Measurements from ENCODE around the gene EPHB1.

Gene EPHB1

DNA sequence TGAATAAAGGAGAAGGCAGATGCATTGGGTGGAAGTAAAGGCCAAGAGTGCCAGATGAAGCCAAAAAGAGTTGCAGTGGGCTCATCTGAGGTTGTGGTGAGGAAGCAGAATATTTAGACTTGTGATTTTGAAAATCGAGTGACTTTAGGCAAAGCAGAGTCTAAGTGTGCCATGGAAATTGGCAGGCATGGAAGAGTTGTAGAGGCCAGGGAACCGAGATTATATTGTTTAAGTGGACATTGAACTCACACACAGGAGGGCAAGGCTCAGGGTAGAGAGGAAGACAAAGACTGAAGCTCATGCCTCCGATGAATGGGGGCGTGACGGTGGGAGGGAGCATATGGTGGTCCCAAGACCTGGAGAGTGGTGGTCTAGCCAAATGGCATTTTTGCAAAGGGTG is 347.5 kb downstream of the EPHB1 start:
- DNase-seq, result no peak

DNA sequence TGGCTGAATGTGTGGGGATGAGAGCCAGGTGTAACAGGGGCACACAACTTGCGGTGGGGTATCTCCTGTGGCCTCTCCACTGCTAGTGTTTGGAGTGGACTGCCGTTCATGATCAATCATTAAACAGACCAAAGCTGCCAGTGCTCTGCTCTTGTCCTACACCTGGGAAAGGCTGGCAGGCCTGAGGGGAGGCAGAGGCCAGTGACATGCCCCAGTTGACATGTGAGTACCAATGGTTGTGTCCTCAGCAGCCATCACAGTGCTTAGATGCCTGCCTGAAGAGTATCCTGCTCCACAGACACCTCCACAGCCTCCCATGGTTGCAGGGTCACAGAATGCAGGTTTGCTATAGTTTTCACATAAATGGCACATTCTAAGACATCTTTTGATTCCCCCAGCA is 348.4 kb downstream of the EPHB1 start:
- DNase-seq, result no peak

- no peak for DNase-seq
Measured at GRCh38 chr3:135145581-135145980, 350.5 kb downstream of the EPHB1 start.

DNA sequence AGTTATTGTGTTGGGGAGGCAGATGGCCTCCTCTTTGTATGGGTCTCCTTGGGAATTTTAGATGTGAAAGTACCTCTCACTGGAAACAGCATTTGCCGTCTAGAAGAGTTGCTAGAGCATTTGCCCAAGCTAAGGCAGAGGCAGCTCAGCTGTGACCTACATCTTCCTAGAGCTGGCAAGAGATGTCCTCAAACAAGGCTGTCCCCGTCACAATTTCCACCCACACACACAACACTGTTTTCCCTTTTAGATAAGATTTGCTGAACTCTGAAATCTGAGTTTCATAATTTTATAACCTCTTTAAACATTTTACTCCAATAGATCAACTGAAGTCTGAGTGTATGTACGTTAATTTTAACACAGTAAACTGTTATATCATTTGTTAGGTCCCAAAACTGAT is 352.6 kb downstream of the EPHB1 start:
- no peak for DNase-seq

- no peak for DNase-seq
Measured at GRCh38 chr3:135148398-135149020, 353.4 kb downstream of the EPHB1 start.

DNA sequence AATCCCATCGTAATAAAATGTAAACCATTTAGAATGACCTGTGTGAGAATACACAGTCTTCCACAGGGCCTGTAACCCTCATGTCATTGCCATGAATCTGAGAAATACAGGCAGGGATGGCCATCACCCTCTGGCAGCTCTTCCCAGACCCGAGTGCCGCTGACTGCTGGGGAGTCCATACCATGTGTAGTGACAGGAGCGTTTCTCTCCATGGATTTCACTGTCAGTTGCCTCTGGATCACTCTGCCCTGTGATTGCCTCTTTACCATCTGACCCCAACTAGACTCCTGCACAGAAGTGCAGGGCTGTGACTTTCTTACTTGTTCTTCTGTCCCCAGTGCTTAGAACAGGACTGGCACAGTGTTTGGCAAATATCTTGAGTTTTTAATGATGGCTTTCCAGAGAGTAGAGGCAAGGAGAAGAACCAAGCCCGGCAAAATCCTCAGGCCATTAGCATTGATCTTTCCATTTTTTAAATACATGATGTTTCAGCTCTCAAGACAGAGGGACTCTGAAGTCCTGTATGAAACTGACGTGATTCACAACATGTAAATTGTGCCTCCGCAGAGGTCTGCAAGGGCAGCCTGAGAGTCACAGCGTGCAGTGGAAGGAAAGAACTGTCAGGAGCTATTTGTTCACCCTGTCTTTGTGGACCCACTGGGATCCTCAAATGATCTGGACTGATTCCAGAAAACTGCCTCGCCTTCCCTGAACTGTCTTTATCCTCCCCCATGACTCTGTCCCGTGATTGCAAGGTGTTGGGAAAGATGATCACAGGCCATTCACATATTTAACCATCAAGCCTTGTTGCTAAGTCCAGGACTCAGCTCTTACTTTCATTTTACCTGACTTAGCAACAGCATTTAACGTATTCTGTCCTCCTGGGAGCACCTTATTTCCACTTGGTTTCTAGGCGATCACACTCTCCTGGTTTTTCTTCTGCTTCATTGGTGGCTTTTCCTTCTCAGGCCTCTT is 354.9 kb downstream of the EPHB1 start:
- DNase-seq, result no peak

- DNase-seq, result no peak
Measured at GRCh38 chr3:135154186-135154585, 359.1 kb downstream of the EPHB1 start.

DNA sequence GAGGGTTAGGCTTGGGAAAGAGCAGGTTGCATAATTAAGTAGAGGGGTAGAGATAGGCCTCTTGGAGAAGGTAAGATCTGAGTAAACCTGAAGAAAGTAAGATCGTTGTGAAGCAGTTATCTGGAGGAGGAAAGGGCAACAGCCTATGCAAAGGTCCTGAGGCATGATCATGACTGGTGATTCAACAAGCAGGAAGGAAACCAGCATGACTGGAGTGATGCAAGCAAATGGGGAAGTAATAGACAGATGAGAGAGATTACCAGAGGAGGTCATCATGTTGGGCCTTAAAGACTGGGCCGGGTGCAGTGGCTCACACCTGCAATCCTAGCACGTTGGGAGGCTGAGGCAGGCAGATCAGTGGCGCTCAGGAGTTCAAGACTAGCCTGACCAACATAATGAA is 360.2 kb downstream of the EPHB1 start:
- no peak for DNase-seq

DNA sequence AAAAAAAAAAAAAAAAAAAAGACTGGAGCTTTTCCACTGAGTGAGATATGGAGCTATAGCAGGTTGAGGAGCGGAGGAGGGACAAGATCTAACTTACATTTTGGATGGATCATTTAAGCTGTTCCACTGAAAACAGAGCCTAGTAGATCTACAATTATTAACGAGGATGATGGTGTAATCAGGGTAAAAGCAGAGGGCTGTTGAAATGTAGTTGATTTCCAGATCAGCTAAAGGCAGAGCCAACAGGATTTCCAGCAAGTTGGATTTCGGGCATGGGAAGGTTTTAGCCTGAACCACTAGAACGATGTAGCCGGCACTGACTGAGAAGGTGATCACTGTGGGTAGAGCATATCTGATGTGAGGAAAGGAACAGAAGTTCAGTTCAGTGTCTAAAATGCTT is 360.7 kb downstream of the EPHB1 start:
- DNase-seq, result no peak

- DNase-seq, result no peak
Measured at GRCh38 chr3:135157045-135157740, 362.1 kb downstream of the EPHB1 start.

- no peak for DNase-seq
Measured at GRCh38 chr3:135158520-135158919, 363.5 kb downstream of the EPHB1 start.

- no peak for DNase-seq
Measured at GRCh38 chr3:135159681-135160247, 364.7 kb downstream of the EPHB1 start.

DNA sequence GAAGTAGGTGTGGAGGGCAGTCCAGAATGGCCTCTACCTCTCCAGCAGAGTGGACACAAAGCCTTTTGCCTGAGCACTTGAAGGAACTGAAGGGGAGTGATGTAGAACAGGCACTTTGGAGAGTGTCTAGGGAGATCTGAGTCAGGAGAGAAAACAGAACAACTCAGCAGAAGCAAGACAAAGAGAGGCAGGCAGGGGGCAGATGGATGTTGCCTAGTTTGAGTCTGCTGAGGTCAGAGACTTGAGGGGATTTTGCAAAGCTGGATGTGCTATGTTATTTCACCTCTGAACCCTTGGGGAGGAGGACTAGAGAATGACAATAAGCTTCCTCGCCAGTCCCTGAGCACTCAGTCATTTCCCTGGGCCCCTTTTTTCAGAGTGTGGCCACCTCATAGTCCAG is 366.4 kb downstream of the EPHB1 start:
- no peak for DNase-seq

- DNase-seq, result no peak
Measured at GRCh38 chr3:135163701-135164100, 368.6 kb downstream of the EPHB1 start.

DNA sequence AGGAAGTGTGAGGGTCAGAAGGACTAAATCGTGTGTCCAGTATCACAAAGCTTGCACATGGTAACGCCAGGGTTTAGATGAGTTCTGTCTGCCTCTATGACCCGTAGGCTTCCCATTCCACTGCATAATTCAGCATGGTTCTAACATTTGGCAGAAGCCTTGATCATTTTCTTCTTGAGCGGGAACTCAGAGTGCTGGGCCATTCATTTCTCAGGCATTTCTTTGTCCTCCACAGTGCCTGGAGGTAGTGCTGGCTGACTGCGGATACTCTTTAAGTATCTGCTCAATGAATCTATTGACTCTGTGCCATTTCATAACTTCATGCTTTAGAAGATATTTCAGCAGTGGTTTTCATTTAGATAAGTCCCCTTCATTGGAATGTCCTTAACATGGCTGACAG is 370.2 kb downstream of the EPHB1 start:
- DNase-seq, result no peak

DNA sequence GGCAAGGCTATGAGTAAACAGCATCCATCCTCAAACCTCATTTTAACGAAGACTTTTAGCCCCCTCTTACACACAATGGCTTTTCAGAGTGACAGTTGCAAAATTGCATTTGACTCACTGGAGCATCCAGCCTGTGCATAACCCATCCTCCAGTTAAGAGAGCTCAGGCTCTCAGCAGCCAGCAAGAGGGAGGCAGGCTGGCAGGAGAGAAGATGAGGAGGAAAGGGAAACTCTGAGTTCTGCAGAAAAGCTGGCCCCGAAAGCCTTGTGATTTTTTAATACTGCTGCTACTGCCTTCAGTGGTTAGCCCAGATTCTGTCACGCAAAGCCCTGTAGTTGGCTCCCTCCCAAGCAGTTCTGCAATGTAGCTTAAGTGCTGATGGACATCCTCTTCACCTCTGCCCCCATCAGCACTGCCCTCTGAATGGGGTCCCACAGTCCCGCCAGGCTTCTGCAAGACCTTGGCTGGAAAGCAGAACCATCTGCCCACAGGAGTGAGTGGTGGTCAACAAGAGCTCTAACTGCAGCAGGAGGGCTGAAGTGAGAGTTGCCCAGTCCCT is 371.3 kb downstream of the EPHB1 start:
- no peak for DNase-seq

GRCh38 chr3:135168822-135169221 is 373.8 kb downstream of the EPHB1 start:
- DNase-seq, result no peak

- no peak for DNase-seq
Measured at GRCh38 chr3:135169651-135170050, 374.6 kb downstream of the EPHB1 start.

- DNase-seq, result no peak
Measured at GRCh38 chr3:135170732-135171131, 375.7 kb downstream of the EPHB1 start.

DNA sequence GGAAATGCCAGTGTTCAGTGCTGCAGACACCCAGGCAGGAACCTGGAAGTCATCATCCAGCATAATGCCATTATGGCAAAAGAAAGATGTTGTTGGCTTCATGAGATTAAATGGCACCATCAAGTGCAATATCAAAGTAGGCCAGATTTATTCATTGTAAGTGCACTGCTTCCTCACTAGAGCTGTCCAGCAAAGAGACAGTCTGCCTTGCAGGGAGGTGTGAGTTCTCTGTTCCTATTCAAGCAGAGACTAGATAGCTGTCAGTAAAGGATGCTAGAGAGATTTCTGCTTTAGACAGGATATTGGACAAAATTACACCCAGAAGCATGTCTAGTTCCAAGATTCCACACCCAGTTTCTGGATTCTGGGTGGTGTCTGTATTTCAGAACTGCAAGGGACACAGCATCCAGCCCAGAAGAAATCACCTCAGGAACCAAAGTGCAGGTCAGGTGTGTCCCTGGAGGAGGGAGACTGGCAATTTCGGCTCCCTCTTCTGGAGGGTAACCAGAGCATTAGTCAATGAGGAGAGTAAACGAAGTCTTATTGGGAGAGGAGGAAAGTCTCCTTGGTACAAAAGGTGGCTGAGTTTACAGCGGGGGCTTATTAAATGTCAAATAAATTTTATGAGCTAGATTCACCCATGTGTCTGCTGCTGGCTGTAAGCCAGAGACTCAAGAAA is 377.3 kb downstream of the EPHB1 start:
- no peak for DNase-seq

DNA sequence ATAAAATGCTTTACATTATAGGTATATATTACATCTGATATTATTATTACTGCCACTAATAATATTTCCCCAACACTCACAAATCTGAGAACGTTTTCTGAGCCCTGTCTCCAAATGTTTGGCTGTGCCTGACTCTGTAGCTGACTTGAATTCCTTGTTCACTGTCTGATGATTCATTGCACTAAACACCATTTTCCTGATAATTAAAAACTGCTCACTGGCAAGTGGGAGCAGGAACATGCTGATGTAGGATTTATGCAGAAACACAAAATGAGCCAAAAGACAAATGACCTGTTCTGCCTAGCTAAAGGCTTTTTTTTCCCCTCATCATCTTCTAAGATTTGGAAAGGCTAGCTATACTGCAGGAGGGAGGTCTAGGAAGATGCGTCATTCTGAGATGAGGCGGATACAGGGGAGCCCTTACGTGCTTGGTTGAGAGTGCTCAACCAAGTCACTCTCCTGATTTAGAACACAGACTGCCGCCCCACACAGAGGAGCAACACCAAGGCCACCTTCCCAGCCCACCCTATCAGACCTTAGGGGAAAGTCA is 380.7 kb downstream of the EPHB1 start:
- no peak for DNase-seq

- no peak for DNase-seq
Measured at GRCh38 chr3:135176881-135177280, 381.8 kb downstream of the EPHB1 start.

Measured in GF-D8 (cell line).